ENCODE results near the gene STRIP1. TPM values are rescaled to one million over a fixed set of nuclear protein-coding genes. Genes with fewer than 3 reads are reported as not detected.
"Not testable (repeated sequence)": the region's sequence is repeated elsewhere in the genome, so short reads cannot be mapped to it uniquely, and the experiment has no call there.

STRIP1 gene
- total RNA-seq, 1 experiment from 2014 or later: 35.1 TPM

DNA sequence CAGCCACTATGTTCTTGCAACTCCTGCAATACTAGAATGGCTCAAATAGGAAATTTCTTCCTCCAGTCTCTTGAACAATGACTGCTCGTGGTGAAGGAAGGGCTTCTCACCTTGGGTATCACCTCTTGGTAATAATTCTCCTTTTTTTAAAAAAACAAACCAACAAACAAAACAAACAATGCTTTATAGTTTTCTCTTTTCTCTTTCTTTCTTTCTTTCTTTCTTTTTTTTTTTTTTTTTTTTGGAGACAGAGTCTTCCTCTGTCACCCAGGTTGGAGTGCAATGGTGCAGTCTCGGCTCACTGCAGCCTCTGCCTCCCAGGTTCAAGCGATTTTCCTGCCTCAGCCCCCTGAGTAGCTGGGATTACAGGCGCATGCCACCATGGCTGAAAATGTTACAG, 3.7 kb upstream of the STRIP1 start:
- not testable (repeated sequence) for H3K27me3 ChIP-seq; H3K36me3 ChIP-seq; H3K4me3 ChIP-seq; H3K27ac ChIP-seq; H3K9me3 ChIP-seq (replicated peaks); DNase-seq; H3K4me1 ChIP-seq

DNA sequence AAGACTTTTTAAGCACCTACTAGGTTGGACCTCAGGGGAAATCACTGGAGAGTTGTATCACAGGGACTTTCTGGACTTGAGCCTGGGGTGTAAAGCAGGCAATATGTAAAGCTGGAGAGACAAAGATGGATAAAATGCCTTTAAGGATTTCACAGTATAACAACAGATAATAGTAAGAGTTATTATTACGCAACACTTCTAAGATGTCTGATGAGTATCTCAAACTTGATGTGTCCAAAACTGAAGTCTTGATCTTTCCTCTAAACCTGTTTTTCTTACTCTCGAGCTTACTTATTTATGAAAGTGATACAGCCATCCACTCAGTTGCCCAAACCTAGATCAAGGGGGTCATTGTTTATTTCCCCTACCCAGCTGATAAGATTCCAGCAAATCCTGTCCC, 2.1 kb upstream of the STRIP1 start:
- no peak for DNase-seq
- Histone ChIP-seq H3K4me1 (no peaks in the 10 kb centered on the region), H3K4me3 (no peak overlapping the region), H3K36me3 (peaks cover 9% of the 10 kb centered on the region), H3K27me3 (no peaks in the 10 kb centered on the region), H3K27ac (no peak overlapping the region), H3K9me3 (replicated peaks) (no peaks in the 10 kb centered on the region)

DNA sequence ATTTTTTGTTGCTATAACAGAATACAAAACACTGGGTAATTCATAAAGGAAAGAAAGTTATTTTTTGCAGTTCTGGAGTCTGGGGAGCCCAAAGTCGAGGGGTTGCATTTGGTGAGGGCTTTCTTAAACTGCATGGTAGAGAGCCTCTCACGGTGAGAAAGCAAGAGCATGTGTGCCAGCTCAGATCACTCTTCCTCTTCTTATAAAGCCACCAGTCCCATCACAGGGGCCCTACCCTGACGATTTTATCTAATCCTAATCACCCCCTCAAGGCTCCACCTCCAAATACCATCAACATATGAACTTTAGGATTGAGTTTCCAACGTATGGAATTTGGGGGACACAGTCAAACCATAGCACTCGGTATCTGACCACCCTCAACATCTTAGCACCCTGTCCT, 1.0 kb upstream of the STRIP1 start:
- Histone ChIP-seq H3K4me1 (no peaks in the 10 kb centered on the region), H3K27ac (no peak overlapping the region), H3K4me3 (no peak overlapping the region), H3K27me3 (no peaks in the 10 kb centered on the region), H3K36me3 (peaks cover 17% of the 10 kb centered on the region), H3K9me3 (replicated peaks) (no peaks in the 10 kb centered on the region)
- no peak for DNase-seq

DNA sequence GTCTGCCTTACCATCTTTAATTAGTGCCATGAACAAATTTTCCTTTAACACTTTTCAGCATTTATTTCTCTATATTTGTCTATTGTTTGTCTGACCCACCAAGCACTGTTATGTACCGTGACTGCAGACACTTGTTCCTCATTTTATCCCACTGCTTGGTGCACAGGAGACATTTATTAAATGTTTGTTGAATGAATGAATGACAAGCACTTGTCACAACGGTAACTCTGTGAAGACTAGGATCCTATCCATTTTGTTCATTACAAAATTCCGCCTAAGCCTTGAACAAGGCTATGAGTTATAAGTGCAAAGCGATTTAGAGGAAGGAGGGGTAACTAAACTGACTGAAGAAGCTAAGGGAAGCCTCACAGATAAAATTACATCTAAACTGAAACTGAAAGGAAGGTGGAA, 379 bp upstream of the STRIP1 start:
- Histone ChIP-seq H3K27ac (peak overlapping the region; percentile 82; the same call in 1 of the 2 replicates), H3K27me3 (no peaks in the 10 kb centered on the region), H3K36me3 (peaks cover 23% of the 10 kb centered on the region), H3K4me1 (no peaks in the 10 kb centered on the region), H3K9me3 (replicated peaks) (no peaks in the 10 kb centered on the region), H3K4me3 (peak overlapping the region; percentile 99)
- DNase-seq: no peak

DNA sequence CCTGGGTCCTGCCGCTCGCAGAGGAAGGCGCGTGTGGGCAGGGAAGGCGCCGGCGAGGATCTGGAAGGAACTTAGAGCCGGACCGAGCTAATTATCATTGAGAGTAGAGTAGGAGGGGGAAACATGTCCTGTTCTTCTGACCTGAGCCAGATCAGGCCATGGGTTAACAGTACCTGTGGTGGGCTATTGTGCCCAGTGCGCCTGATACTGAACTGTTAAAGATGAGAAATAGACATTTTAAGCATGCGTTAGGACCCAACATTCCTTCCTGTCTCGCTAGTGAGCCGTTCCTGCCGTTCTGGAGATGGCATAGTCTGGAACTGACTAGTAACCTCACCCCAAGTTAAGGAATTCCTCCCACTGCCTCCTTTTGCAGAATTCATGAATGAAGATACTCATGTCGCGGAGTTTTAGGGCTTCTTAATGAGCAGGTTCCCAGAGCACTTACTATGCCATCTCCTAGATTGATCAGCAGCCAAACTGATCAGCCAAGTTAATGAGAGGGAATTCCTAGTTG, 870 bp downstream of the STRIP1 start:
- no peaks in the 10 kb centered on the region for H3K27me3 ChIP-seq
- peaks cover 35% of the 10 kb centered on the region for H3K36me3 ChIP-seq
- no peaks in the 10 kb centered on the region for H3K9me3 ChIP-seq (replicated peaks)
- DNase-seq: no peak
- peak overlapping the region; percentile 82 for H3K27ac ChIP-seq
- H3K4me1 ChIP-seq: no peaks in the 10 kb centered on the region
- H3K4me3 ChIP-seq: peak overlapping the region; percentile 99

DNA sequence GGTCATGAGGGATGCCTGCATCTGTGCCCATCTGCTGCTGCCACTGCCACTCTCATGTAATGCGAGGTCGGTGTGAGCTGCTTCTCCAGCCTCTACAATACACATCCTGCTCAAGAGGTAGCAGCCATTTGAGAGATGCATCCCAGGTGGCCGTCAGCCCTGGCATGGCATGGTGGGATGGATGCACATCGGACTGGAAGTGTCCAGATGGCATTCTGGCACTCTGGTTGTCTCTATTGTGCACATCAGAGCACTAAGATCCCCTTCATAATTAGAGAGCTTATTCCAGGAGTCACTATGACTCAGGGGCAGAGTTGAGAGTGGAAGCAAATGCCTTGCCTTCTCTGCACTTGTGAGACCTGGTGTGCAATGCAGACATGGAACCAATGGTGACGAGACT, 3.8 kb downstream of the STRIP1 start:
- H3K27me3 ChIP-seq: no peaks in the 10 kb centered on the region
- H3K4me3 ChIP-seq: no peak overlapping the region
- no peak overlapping the region for H3K27ac ChIP-seq
- no peak for DNase-seq
- H3K9me3 ChIP-seq (replicated peaks): no peaks in the 10 kb centered on the region
- H3K4me1 ChIP-seq: no peaks in the 10 kb centered on the region
- peaks cover 64% of the 10 kb centered on the region for H3K36me3 ChIP-seq

DNA sequence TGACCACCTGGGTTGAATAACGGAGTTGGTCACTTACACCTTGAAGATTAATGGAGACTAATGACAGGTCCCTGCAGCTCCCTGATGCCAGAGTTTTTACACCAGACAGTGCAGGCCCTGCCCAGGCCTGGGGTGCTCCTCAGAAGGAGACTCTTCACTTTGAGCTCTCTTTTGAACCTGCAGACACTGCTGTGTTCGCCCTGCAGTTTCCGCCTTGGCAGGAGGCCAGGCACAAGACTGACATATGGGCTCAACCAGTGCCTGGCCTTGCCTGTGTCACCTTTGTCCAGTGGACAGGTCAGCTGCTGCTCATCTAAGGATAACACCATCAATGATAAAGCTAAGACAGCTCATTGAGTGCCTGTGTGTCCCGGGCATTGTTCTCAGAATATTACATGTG, 5.2 kb downstream of the STRIP1 start:
- no peaks in the 10 kb centered on the region for H3K27me3 ChIP-seq
- no peak for DNase-seq
- H3K4me3 ChIP-seq: no peak overlapping the region
- peaks cover 78% of the 10 kb centered on the region for H3K36me3 ChIP-seq
- H3K27ac ChIP-seq: no peak overlapping the region
- H3K9me3 ChIP-seq (replicated peaks): no peaks in the 10 kb centered on the region
- no peaks in the 10 kb centered on the region for H3K4me1 ChIP-seq

DNA sequence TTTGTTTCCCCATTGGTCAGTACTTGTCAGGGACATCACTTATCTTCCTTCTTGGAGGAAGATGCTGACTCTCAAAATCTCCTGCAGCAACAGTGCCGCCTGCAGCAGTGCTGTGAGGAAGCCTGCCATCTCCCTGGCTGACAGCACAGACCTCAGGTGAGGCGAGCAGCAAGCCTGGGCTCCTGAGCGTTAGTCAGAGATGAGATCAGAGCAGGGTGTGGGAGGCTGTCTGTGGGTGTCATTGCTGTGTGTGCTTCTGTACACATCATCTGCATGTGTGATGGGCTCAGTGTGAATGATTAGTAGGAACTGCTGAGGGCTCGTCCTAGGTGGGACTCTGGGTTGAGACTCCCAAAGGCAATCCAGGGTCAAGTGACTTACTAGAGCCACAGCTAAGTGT, 6.1 kb downstream of the STRIP1 start:
- H3K4me3 ChIP-seq: no peak overlapping the region
- H3K36me3 ChIP-seq: peaks cover 84% of the 10 kb centered on the region
- H3K9me3 ChIP-seq (replicated peaks): no peaks in the 10 kb centered on the region
- H3K27ac ChIP-seq: no peak overlapping the region
- DNase-seq: no peak
- no peaks in the 10 kb centered on the region for H3K27me3 ChIP-seq
- no peaks in the 10 kb centered on the region for H3K4me1 ChIP-seq

DNA sequence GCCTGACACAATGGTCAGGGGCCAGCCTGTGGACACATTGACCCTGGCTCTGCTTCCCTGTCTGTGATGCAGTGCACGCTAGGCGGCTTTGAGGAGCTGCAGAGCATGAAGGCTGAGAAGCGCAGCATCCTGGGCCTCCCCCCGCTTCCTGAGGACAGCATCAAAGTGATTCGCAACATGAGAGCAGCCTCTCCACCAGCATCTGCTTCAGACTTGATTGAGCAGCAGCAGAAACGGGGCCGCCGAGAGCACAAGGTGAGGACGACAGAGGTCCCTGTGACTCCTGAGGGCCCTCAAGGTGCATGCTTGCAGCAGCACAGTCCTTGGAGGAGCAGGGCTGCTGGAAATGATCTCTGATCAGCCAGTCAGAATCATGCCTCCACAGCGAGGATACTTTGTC, 8.6 kb downstream of the STRIP1 start:
- H3K27me3 ChIP-seq: no peaks in the 10 kb centered on the region
- H3K9me3 ChIP-seq (replicated peaks): no peaks in the 10 kb centered on the region
- no peak overlapping the region for H3K27ac ChIP-seq
- H3K4me1 ChIP-seq: no peaks in the 10 kb centered on the region
- no peak for DNase-seq
- H3K36me3 ChIP-seq: peaks cover 92% of the 10 kb centered on the region
- H3K4me3 ChIP-seq: no peak overlapping the region

DNA sequence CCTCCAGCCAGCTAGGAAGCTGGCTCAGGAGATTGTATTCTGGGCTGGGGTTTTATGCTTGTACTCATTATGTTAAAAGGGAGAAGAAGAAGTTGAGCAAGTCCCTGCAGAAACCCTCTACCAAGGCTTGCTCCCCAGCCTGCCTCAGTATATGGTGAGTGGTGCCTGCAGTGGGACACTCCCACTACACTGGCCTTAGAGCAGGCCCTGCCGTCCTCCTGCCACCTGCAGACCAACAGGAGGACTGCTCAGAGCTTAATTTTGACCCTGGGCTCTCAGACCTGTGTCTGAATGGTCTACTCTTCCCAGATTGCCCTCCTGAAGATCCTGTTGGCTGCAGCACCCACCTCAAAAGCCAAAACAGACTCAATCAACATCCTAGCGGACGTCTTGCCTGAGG, 13.0 kb downstream of the STRIP1 start:
- no peaks in the 10 kb centered on the region for H3K4me1 ChIP-seq
- no peak overlapping the region for H3K27ac ChIP-seq
- no peak overlapping the region for H3K4me3 ChIP-seq
- H3K36me3 ChIP-seq: peaks cover 70% of the 10 kb centered on the region
- DNase-seq: no peak
- no peaks in the 10 kb centered on the region for H3K27me3 ChIP-seq
- H3K9me3 ChIP-seq (replicated peaks): no peaks in the 10 kb centered on the region

DNA sequence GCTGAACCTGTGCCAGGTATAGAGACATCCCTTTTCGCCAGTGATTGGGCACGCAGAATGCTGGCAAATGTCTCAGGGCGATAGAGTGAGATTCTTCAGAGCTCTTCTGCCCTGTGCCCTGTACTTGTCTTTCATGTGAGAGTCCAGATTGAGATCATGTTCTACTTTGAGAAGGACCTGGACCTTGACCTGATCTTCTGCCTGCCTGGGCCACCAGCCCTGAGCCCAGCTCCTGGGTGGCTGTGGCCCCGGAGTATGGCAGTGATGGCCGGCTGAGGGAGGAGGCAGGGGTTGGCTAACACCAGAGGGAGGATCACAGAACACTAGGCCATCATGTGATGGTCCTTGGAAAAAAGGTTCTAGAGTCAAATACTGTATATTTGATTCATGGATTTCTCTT, 13.8 kb downstream of the STRIP1 start:
- DNase-seq: no peak
- Histone ChIP-seq H3K9me3 (replicated peaks) (no peaks in the 10 kb centered on the region), H3K36me3 (peaks cover 71% of the 10 kb centered on the region), H3K27ac (no peak overlapping the region), H3K4me1 (no peaks in the 10 kb centered on the region), H3K27me3 (no peaks in the 10 kb centered on the region), H3K4me3 (no peak overlapping the region)

DNA sequence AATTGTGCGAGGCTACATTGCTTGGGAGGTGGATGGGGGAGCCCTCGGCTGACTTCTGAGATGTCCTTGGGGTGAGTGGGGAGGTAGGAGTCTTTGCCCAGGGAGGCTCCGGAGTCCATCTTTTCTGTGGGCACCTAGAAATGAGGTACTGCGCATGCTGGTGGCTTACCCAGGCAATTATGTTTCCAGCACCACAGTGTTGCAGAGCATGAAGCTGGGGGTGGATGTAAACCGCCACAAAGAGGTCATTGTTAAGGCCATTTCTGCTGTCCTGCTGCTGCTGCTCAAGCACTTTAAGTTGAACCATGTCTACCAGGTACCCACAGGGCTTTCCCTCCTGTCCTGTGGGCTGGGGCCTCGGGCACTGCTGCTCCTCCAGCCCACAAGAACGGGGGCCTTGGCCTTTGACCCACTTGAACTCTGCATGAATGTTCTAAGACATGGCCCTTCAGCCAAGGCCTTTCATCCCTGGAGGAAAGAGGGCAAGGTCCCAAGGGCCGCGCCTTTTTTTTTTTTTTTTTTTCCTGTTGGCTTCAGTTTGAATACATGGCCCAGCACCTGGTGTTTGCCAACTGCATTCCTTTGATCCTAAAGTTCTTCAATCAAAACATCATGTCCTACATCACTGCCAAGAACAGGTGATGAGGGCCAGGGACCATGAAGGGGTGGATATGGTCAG, 14.6 kb downstream of the STRIP1 start:
- H3K9me3 ChIP-seq (replicated peaks): no peaks in the 10 kb centered on the region
- no peaks in the 10 kb centered on the region for H3K4me1 ChIP-seq
- peaks cover 70% of the 10 kb centered on the region for H3K36me3 ChIP-seq
- no peak for DNase-seq
- H3K27ac ChIP-seq: no peak overlapping the region
- H3K27me3 ChIP-seq: no peaks in the 10 kb centered on the region
- no peak overlapping the region for H3K4me3 ChIP-seq

DNA sequence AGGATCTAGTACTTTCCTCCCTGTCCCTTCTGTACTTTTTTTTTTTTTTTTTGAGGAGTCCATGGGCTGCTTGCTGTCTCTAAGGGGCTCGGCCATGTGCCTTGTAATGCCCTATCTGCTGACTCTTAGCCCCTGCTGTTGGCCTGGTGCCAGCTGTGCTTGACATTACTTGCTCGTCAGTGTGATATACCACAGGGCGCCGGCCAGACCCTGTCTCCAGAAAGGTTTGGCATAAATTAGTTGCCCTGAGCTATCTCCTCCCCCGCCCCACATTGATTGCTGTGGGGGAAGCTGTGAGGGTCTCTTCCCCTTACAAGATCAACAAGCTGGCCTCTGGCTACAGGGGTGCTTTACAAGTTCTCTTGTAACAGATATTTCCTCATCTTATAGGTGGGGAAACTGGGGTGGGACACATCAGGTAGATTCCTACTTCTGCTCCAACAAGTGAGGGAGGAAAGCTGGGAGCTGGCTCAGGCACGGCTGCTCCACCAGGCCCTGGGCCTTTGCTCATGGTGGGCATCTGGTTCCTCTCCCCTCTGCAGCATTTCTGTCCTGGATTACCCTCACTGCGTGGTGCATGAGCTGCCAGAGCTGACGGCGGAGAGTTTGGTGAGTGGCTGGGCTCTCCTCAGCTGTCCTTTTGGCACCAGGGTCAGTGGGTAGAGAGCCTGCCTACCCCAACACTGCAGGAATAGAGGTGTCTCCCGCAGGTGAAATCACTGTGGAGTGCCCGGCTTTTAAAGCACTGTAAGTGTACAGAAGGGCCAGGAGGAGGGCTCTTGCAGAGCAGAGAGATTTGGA, 15.6 kb downstream of the STRIP1 start:
- Histone ChIP-seq H3K36me3 (peaks cover 70% of the 10 kb centered on the region), H3K27me3 (no peaks in the 10 kb centered on the region)
- no peak for DNase-seq

DNA sequence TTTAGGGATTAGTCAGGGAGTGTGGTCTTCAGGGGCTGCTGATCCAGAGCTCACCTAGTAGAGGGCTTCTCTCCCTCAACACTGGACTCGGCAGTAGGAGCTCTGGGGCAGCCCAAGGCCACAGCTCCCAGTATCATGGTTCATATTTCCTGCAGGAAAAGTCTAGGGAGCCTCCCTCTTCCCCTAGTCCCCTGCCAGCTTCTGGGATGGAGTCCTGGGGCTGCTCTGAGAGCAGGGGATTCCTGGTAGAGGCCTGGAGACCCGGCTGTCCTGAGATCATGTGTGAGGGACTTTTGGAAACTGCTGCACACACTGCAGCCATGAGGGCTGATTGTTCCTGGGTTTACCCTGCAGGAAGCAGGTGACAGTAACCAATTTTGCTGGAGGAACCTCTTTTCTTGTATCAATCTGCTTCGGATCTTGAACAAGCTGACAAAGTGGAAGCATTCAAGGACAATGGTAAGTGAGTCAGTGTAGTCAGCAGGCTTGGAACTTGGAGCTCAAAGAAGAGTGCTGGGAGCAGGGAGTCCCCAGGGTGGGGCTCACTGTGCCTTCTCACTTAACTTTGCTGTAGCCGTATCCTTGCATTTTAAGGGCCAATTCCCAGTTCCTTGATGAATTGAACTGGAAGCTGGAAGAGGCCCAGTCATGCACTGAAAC, 16.3 kb downstream of the STRIP1 start:
- Histone ChIP-seq H3K9me3 (replicated peaks) (no peaks in the 10 kb centered on the region), H3K4me3 (no peak overlapping the region), H3K4me1 (no peaks in the 10 kb centered on the region), H3K36me3 (peaks cover 72% of the 10 kb centered on the region), H3K27ac (no peak overlapping the region), H3K27me3 (no peaks in the 10 kb centered on the region)
- no peak for DNase-seq

More for the DNA sequence above, 15.6 kb downstream of the STRIP1 start:
- Histone ChIP-seq H3K4me3 (no peak overlapping the region), H3K9me3 (replicated peaks) (no peaks in the 10 kb centered on the region), H3K4me1 (no peaks in the 10 kb centered on the region), H3K27ac (no peak overlapping the region)

DNA sequence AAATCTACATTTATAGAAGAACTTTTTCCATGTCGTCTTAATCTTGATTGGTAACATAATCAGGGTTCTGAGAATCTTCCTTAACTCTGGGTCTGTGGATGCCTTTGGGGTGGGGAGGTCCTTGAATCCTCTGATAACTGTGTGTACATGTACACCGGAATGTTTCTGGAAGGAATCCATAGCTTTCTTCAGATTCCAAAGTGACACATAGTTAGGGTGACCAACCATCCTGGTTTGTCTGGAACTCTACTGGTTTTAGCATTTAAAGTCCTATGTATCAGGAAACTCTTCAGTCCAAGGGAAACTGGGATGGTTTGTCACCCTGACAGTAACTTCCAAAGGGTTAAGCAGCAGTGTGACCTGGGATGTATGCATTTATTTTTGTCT, 16.8 kb downstream of the STRIP1 start:
- Histone ChIP-seq H3K27ac (no peak overlapping the region), H3K36me3 (peaks cover 72% of the 10 kb centered on the region), H3K9me3 (replicated peaks) (no peaks in the 10 kb centered on the region), H3K4me3 (no peak overlapping the region), H3K4me1 (no peaks in the 10 kb centered on the region), H3K27me3 (no peaks in the 10 kb centered on the region)
- no peak for DNase-seq
